ENCODE results near the gene PYGM.

The PYGM gene

DNA sequence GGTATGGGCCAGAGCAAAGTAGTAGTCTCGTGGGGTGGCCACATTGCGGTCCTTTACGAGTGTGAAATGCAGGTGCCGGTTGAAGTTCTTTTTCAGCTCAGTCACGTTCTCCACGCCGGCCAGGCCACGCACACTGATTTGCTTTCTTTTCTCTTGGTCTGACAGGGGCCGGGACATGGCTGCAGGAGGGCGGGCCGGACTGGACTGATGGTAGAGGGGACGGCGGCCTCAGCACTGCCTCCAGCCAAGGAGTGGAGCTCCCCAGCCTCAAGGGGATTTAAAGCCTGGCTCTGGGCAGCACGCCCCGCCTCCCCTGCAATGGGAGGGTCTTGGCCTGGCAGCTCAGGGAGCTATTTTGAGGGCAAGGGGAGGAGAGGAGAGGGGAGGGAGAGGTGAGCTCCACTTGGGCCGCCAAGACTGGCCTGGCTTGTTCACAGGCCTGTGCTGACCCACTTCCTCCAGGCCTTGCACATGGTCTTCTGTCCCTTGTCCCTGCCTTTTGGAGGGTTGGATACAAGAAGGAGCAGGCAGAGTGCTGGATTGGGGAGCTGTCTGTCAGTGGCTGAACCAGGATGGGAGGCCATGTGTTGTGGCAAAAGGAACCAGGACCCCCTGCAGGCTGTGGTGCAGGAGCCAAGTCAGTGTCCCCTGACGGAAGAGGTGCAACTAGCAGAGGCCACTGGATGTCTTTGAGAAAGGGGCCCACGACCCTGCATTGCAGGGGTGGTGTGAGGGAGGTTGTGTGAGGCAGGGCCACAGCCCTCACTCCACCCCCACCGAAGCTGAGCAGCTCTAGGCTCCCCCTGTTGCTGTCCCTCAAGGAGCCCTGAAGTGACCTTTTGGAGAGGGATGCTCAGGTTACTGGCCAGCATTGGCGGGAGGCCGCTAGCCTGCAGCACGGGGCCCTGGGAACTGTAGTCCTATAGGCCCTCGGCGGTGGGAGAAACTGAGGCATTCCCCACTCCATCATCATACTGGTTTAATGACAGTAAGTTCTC lies at the start of gene PYGM:
Gene PYGM (minus strand): TSS at position 253 of the 998 bp plus-strand sequence. CDS start 76 bp downstream, at position 177.
- no peak for DNase-seq

DNA sequence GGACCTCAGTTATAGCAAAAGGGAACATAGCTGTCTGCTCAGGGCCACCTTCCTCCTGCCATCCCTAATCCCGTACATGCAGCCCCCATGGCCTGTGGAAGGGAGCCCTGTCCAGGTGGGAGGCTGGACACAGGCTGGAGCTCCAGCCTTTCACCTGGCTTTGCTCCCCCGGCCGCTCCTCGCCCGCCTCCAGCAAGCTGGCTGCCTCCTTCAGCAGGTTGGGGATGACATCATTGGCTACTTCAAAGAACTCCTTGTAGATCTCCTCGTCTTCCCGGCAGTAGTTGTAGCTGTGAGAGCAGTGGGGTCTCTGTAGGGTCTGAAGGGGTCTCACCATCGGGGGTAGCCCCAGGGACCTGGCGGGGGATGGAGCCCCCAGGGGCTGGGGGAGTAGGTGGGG lies 45.7 kb upstream of the PYGM start:
- DNase-seq, result no peak

DNA sequence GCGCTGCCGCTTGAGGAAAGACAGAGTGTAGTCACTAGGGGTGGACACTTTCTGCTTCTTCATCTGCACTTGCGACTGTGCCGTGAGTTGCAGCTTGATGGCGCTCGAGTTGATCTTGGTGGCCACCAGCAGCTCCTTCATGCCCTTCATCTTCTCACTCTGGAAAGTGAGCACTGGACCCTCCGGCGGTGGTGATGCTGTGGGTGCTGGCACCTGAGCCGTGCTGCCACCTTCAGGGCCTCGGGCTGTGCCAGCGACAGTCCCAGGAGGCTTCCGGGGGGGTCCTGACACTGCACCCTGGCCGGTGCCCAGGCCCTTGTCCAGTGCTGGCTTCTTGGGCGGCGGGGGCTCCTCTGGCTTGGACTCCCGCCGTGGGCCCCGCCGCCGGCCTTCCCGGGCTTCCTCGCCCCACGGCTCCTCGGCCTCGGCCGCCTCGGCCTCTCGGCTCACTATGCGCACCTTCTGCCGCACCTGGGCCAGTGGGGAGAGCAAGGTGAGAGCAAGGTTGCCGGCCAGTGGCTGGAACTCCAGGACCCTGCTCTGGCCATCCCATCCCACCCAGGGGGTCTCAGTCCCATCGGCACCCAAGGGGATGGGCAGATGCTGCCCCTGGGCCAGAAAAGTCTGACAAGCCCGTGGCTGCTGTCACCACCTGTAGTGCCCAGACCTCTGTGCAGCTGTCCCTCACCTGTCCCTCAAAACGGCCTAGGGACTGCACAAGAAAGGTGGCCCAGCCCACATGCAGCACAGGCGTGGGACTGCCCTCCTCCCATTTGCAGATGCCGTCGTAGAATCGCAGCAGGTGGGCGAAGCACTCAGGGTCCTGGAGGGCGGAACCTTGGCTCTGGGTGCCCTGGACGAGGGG lies 44.8 kb upstream of the PYGM start:
- DNase-seq, result no peak

DNA sequence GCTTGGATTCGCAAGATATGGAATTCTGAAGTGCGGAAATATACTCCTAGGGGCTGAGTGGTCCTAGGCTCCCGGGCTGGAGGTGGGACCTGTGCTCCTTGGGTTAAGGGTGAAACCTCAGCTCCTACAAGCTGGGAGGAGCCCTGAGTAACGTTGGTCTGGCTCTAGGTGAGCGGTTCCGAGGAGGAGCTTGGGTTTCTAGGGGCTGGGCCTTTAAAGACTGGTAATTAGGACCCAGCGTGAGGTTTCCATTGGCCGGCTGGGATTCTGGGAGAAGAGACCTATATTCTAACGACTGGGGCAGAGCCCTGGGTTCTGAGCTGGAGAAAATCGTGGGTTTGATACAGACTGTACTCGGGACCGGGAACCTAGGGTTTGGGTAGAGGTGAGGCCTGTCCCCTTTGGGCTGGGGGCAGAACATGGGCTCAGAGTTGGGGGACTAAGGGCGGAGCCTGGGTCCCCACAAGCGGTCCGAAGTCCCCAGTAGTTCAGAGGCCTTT lies 44.1 kb upstream of the PYGM start:
- DNase-seq, result no peak

DNA sequence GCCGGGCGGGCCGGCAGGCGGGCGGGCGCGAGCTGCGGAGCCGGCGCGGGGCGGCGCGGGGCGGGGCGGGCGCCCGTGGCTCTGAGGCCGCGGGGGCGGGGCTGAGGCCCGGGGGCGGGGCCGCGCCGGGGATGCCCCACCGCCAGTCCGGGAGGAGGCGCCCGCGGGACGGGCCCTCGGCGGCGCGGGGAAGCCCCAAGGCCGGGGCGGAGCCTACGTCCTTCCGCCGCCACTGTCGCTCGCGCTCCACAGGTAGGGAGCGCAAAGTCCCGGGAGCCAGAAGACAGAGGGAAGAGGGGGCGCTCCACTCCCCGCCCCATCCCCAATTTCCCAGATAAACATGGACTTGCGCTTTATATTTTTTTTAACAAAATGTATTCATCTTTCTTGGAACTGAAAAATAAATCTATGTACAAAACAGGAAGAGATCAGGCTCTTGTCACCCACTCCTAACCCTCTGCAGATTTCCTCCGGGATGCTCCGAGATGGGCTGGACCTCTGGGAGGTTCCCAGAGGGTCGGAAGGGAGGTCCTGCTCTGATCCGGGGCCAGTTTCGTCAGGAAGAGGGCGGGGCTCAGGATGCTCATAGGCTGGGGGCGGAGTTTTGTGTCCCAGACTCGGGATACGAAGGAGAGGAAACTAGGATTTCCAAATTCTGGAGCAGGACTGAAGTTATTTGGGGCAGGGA lies 43.5 kb upstream of the PYGM start, which contains the start of gene MAP4K2:
Gene MAP4K2 (minus strand): TSS at position 57 of the 688 bp plus-strand sequence. CDS start 65 bp downstream, outside the sequence.
- DNase-seq, result peak; percentile 86 to 89

DNA sequence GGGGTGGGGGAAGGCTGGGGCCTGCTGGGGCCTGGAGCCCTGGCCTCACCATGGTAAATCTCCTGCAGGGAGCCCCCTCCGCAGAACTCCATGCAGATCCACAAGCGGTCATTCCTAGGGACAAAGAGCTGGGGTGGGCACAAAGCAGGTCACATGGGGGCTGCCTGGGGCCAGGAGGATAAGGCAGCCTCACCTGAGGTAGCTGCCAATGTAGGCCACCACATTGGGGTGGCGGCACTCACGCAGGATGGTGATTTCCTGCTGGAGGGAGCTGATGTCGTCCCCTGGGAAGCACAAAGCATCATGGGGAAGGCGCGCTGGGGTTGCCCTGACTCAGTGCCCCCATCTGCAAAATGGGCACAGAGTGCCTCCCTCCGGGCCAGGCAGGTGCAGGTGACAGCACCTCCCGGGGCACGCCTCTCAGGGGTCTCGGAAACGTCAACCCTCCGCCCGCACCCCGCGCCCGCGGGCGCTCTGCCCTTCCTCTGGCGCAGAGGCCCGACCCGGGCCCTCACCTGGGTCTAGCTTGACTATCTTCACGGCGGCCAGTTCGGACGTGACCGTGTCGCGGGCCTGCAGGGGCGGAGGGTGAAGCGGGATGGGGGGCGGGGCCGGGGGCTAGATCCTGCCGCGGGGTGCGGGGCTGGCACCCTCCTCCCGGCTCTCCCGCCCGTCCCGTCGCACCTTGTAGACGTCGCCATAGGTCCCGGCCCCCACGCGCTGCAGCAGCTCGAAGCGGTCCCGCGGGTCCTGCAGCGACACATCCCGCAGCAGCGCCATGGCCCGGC lies 42.8 kb upstream of the PYGM start:
- no peak for DNase-seq

DNA sequence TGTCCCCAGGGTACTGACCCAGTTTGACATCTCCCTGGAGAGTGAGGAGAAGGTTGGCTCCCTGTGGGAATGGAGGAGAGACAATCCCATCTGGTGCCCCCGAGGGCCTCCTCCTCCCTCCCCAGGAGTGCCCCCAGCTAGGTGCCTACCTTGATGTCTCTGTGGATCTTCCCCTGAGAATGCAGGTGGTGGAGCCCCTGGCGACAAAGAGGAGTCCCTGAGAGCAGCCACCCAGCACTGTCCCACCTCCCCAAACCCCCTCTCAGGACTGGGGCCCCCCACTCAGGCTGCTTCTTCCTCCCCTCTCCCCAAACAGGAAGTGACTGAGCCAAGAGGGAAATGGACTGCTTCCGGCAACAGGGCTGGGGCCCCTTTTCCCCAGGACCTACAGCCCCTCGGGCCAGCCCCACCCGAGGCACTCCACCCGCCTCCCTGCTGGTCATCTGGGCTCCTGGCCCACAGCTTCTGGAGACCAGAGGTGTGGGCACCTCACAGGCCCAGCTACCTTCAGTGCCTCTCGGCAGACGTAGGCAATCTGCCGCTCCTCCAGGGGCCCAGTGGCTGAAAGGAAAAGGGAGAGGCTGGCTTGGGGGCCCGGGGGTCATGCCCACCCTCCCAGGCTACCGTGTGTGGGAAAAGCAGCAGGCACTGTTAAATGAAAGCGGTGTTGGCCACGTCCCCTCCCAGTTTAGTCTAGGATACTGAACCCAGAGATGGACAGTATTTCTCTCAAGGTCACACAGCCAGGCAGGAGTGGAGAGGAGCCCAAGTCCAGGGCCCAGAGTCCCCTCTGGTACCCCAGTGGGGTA lies 42.0 kb upstream of the PYGM start:
- no peak for DNase-seq

DNA sequence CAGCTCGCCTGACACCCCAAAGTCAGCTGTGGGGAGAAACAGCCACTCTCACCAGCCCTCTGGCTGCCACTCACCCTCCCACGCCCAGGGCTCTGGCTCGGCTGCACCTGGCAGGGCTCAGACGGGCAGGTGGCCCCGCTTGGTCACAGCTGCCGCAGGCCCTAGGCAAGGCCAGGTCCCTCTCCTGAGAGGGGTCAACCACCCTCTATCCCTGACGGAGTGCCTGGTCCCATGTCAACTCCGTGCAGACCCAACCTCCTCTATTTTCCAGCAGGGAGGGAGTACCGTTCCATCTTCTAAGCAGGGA lies 41.3 kb upstream of the PYGM start:
- DNase-seq, result no peak

DNA sequence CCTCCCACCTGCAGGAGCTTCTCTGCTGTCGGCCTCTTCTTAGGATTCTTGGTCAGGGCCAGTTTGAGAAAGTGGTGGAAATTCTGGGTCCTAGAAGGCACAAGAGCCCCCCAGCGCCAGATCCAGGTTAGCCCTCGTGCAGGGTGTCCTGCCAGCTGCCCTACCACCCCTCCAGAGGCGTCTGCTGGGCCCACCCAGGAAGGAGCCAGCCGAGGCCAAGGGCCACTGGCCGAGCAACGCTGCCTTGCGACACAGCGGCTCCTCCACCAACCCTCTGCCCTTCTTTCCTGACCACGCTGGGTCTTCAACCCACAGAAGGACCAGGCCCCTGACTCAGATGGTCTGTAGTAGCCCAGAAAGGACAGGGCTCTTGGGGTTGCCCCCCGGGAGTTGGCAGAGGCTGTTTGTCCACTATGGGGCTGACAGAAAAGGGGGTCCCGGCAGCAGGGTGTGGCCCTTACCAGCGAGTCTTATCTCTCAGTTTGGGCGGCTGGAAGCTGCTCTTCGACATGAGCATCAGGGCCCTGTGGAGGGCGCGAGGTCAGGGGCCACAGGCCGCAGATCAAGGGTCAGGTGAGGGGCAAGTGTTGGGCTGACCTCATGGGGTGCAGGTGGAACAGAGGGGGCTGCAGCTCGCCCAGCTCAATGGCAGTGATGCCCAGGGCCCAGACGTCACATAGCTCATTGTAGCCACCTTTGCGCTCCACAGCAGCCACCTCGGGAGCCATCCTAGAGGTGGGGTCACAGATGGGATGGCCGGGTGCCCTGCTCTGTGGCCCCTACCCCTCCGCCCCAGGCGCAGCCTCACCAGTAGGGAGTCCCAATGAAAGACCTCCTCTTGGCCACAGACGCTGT lies 40.8 kb upstream of the PYGM start:
- no peak for DNase-seq

DNA sequence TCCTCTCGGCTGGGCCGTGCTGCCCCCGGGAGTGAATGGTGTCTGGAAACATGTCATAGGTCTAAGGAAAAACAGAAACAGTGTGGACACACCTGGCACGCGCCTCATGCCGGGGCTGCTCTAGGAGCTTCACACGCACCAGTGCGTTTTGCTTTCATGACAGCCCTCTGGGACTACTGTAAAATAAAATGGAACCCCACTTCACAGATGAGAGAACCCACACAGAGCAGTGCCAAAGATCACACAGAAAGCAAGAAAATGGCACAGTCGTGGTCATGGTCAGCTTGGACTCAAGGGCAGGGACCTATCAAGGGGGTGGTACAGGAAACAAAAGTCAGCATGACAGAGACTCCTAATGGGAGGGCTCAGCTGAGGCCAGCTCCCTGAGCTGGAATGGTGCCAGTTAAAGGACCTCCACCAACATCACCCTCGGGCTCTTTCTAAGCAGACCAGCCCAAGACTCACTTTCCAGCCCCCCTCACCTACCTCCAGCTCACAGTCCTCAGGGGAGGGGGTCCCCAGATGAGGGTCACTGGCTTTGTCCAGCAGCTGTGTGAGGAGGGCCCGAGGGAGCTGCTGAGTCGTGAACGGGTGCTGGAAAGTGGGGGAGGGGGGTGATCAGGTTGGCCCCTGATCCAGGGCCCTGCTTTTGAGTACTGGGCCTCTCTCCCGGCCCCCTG lies 40.0 kb upstream of the PYGM start:
- no peak for DNase-seq

DNA sequence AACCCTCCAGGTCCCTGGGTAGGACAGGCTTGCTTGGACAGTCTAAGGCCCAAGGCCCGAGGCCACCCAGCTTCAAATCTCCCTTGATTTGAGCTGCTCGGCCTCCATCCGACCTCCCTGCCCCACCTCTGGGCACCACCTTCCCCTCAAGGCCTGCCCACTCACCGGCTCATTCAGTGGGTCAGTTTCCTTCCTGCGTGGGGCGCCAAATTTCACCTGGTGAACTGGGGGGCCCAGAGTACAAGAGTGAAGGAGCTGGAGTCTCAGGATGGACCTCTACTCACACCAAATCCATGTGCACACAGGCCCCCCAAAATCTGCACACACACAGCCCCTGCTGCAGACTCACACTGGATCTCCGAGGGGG lies 39.5 kb upstream of the PYGM start:
- no peak for DNase-seq

DNA sequence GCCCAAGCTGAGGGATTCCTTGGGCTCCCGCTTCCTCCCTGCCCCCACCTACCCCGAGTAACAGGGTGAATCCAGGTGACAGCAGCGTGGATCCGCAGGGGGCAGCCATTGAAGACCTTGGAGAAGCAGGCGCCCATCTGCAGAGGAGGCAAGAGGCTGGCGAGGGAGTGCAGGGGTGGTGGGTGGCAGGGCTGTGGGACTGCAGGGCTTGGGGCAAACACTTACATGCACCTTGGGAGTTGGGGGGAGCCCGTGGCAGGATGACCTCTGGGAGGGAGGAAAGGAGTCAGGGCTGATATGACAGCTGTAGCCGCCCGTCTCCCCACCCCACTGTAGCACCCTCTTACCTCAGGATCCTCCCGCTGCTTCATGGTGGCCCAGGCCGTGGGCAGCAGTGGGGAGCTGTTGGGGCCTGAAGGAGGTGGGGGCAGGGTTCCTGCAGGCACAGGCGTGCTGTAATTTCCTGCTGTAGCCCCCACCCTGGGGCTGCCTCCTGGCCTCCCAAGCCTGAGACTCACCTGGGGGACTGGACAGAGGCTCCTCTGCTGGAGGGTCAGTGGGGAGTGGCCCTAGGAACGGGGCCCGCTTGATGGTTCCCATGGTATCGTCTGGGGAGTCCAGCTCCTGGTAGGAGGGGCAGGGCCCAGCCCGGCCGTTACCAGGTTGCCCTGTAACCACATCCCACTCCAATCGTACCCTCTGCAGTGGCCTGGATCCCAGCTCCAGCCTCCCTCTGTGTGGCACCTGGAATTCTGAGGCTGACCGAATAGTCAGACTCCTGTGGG lies 37.2 kb upstream of the PYGM start:
- DNase-seq, result no peak

DNA sequence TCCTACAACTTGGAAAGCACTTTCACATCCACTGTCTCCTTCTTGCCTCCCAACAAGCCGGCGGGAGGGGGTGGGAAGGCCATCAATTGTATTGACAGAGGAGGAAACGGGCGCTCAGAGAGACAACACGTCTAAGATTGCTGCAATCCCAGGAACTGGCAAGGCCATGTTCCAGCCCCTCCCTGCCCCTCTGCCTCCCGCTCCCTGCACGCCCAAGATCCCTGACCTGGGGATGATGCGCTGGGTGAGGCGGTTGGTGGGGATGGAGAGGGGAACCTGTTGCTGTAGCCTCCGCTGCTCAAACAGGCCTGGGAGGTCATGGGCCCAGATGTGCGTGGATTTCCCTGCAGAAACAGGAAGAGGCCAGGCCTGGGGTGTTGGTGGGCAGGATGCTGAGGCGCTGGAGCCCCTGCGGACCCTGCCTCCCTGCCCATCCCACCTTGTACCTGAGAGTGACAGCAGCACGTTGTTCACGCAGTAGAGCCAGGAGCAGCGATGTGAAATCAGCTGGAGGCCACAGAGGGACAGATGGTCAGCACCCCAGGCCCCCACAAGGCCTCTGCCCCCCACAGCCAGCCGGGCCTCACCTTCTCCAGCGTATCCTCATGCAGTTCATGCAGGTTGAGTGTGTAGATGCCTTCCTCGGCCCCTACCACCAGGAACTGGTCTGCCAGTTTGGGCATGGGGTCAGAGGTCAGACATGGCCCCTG lies 36.4 kb upstream of the PYGM start:
- no peak for DNase-seq

DNA sequence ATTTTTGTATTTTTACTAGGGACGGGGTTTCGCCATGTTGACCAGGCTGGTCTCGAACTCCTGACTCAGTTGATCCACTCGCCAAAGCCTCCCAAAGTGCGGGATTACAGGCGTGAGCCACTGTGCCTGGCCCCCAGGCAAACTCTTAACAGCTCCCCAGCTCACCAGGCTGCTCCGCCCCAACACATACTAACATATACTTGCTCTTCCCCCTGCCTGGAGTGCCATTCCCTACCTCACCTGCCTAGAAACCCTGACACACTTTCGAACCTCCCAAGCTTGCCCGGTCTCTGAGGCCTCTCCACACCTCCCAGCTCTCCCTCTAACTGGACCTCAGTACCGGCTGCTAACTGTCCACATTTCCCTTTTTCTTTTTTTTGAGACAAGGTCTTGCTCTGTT lies 34.8 kb upstream of the PYGM start:
- no peak for DNase-seq

DNA sequence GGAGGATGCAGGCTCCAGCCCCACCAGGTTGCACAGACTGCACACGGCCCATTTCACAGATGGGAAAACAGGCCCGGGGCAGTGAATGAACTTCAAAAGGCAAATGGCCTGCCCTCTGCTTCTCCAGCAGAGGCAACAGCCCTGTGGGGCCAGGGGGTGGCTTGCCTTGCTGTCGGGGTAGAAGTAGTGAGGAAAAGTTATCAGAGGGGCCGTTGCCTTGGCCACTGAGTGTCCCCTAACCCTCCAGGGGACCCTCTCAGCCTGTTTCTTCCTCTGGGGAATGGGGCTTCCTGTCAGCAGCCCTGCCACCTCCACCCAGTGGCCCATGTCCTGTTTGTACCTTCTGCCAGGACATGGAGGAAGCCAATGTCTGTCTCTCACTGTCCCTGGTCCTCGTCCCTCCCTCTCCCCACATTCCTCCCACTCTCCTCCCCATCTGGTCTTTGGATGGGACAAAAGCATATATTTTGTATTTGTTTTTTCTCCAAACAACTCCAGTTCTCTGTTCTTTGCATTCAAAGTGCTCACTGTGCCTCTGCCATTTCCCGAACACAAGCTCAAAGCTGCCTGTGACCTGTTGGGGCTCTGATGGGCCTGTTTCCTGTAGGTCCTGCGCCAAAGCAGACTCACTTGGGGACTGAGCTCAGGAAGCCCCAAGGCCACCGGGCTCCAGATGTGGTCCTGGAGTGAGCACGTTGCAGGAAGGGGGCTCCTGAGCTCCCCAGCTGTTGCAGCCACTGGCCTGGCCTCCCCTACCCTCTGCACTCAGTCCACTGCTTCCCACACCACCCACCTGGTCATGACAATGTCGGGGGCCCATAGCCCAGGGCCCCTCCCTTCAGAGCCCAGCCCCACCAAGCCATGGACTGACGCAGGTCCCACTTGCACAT lies 33.7 kb upstream of the PYGM start:
- no peak for DNase-seq

DNA sequence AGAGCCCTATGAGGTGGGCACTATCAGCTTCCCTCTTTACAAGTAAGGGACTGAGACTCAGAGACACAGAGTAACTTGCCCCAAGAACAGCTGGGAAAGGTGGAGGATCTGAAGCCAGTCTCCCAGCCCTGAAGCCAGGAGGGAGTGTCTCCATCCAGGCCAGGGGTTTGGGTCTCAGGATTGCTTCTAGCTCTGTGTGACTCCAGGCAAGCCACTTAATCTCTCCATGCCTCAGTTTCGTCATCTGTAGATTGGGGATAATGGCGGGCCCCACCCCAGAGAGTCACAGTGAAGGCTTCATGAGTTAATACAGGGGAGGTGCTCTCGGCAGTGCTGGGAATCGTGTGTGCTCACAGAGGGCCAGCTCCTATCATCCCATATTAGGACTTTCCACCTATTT lies 32.7 kb upstream of the PYGM start:
- DNase-seq, result no peak

DNA sequence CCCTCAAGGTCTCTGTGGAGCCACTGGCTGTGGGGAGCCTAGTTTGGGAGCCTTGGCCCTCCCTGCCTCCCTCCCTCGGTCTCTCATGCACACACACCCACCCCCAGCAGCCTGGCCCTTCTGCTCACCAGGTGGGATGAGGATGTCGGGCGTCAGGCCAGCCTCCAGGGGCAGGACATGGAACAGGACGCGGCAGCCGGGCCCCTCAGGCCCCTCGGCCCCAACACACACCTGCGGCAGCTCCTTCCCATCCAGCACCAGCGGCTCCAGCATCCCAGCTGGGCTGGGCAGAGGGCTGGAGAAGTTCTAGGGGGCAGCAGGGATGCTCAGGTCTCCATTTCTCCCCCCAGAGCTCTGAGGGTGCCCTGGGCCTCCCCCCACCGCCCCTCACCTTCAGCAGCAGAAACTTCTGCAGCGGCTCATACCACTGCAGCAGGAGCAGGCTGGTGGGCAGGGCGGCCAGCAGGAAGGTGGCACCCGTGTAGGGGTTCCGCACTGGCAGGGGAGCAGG lies 32.1 kb upstream of the PYGM start:
- DNase-seq, result no peak

Measured in stimulated activated CD4-positive, alpha-beta T cell treated with anti-CD3 and anti-CD28 coated beads, Interleukin-4, amount 100 ng/mL, for 4 hours (primary cell).